ENCODE results near the gene NSMCE3. TPM values are rescaled to one million over a fixed set of nuclear protein-coding genes. Genes with fewer than 3 reads are reported as not detected.

The NSMCE3 gene
- total RNA-seq, 1 donor from 2014 or later: 9.3 TPM

GRCh38 chr15:29262738-29263137, 6.9 kb downstream of the NSMCE3 start:
- TF ChIP-seq CTCF (IDR thresholded peaks at IDR 0.05; ENCODE audit: unreplicated experiment): no peak
- Mint-ChIP-seq H3K36me3 (no peaks in the 10 kb centered on the region), H3K9me3 (no peaks in the 10 kb centered on the region), H3K4me1 (peaks cover 17% of the 10 kb centered on the region), H3K27ac (no peak overlapping the region), H3K4me3 (no peak overlapping the region), H3K27me3 (ENCODE audit: low read depth) (no peaks in the 10 kb centered on the region)
- DNase-seq (ENCODE audit: low spot score in 2 of 2, unreplicated experiment in 2 of 2): no peak

GRCh38 chr15:29260896-29261295, 8.7 kb downstream of the NSMCE3 start:
- H3K4me3 Mint-ChIP-seq: no peak overlapping the region
- H3K9me3 Mint-ChIP-seq: no peaks in the 10 kb centered on the region
- no peak for TF ChIP-seq CTCF (IDR thresholded peaks at IDR 0.05; ENCODE audit: unreplicated experiment)
- H3K27me3 Mint-ChIP-seq (ENCODE audit: low read depth): no peaks in the 10 kb centered on the region
- no peak overlapping the region for H3K27ac Mint-ChIP-seq
- H3K36me3 Mint-ChIP-seq: no peaks in the 10 kb centered on the region
- DNase-seq (ENCODE audit: low spot score in 2 of 2, unreplicated experiment in 2 of 2): no peak
- peaks cover under 1% of the 10 kb centered on the region for H3K4me1 Mint-ChIP-seq

DNA sequence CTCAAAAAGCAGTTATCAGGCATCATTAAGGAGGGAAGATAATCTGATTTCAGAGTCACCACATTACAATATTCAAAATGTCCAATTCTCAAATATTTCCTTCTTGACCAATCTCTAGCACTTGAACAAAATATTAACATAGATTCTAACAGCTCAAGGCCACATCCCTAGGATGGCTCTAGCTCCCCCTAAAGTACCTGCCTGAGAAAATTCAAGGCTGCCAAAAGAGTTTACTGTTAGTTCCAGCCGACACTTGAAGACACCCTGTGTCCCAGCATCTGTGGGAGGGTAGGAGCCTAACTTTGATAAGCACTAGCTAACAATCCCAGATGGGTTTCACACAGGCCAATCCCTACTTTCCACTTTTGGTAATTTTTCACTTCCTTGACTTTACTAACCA, 10.4 kb downstream of the NSMCE3 start:
- Mint-ChIP-seq H3K9me3 (no peaks in the 10 kb centered on the region), H3K4me1 (no peaks in the 10 kb centered on the region), H3K27me3 (ENCODE audit: low read depth) (no peaks in the 10 kb centered on the region), H3K27ac (no peak overlapping the region), H3K36me3 (no peaks in the 10 kb centered on the region), H3K4me3 (no peak overlapping the region)
- TF ChIP-seq CTCF (IDR thresholded peaks at IDR 0.05; ENCODE audit: unreplicated experiment): no peak
- no peak for DNase-seq (ENCODE audit: low spot score in 2 of 2, unreplicated experiment in 2 of 2)

GRCh38 chr15:29252234-29252633, 17.4 kb downstream of the NSMCE3 start:
- H3K27ac Mint-ChIP-seq: no peak overlapping the region
- no peak for TF ChIP-seq CTCF (IDR thresholded peaks at IDR 0.05; ENCODE audit: unreplicated experiment)
- no peak for DNase-seq (ENCODE audit: low spot score in 2 of 2, unreplicated experiment in 2 of 2)
- no peaks in the 10 kb centered on the region for H3K9me3 Mint-ChIP-seq
- no peak overlapping the region for H3K4me3 Mint-ChIP-seq
- H3K27me3 Mint-ChIP-seq (ENCODE audit: low read depth): no peaks in the 10 kb centered on the region
- no peaks in the 10 kb centered on the region for H3K4me1 Mint-ChIP-seq
- H3K36me3 Mint-ChIP-seq: no peaks in the 10 kb centered on the region

- Mint-ChIP-seq H3K9me3 (no peaks in the 10 kb centered on the region), H3K27me3 (ENCODE audit: low read depth) (peaks cover 4% of the 10 kb centered on the region), H3K4me1 (no peaks in the 10 kb centered on the region), H3K36me3 (no peaks in the 10 kb centered on the region), H3K4me3 (no peak overlapping the region), H3K27ac (no peak overlapping the region)
- no peak for TF ChIP-seq CTCF (IDR thresholded peaks at IDR 0.05; ENCODE audit: unreplicated experiment)
- no peak for DNase-seq (ENCODE audit: low spot score in 2 of 2, unreplicated experiment in 2 of 2)
Observed at GRCh38 chr15:29244544-29244943, 25.1 kb downstream of the NSMCE3 start.

- no peak overlapping the region for H3K4me3 Mint-ChIP-seq
- no peak for TF ChIP-seq CTCF (IDR thresholded peaks at IDR 0.05; ENCODE audit: unreplicated experiment)
- no peaks in the 10 kb centered on the region for H3K9me3 Mint-ChIP-seq
- no peak for DNase-seq (ENCODE audit: low spot score in 2 of 2, unreplicated experiment in 2 of 2)
- H3K4me1 Mint-ChIP-seq: no peaks in the 10 kb centered on the region
- H3K27ac Mint-ChIP-seq: no peak overlapping the region
- no peaks in the 10 kb centered on the region for H3K36me3 Mint-ChIP-seq
- peaks cover 4% of the 10 kb centered on the region for H3K27me3 Mint-ChIP-seq (ENCODE audit: low read depth)
Observed at GRCh38 chr15:29244123-29244522, 25.5 kb downstream of the NSMCE3 start.

Data from mesothelial cell of epicardium (in vitro differentiated cells).